PC-3 (cell line): ENCODE results near the gene CXCL11. TPM values are rescaled to one million over a fixed set of nuclear protein-coding genes. Genes with fewer than 3 reads are reported as not detected.

Experiments used
- ATAC-seq: fragments of 200-7000 bp; cut with Tn5 transposase; 2 replicates; pipeline ENCODE4 v1.9.1; 2020; ENCODE audit warnings: mild to moderate bottlenecking, moderate library complexity
- BruUV-seq: library from RNA; stranded (reverse); fragments of 400-500 nt; replicated peaks from 2 replicates; lab custom pipeline; 2021; lab: Mats Ljungman, UMichigan
- CTCF ChIA-PET: fragments of 300-600 bp; sonication (Branson Sonifier 250); formaldehyde crosslinking; loops from one replicate; lab custom pipeline; 2022; ENCODE audit warnings: antibody characterized with exemption; lab: Charles Lee
- POLR2A ChIA-PET: fragments of 300-600 bp; sonication (Branson Sonifier 250); formaldehyde crosslinking; loops from one replicate; lab custom pipeline; 2022; ENCODE audit warnings: antibody characterized with exemption; ENCODE audit not compliant: unreplicated experiment; lab: Charles Lee
- DNase-seq: peaks from one replicate; pipeline ENCODE4 v3.0.0-alpha.2; 2015
- H2AFZ ChIP-seq: fragments of 300-600 bp; sonication (generic); 2 replicates; pipeline ENCODE4 v1.6.0; 2016; ENCODE audit warnings: antibody characterized with exemption, low read length
- H3F3A ChIP-seq: fragments of 300-600 bp; sonication (generic); one replicate; pipeline ENCODE4 v1.6.0; 2017; ENCODE audit warnings: antibody characterized with exemption, low read length, control low read depth, mild to moderate bottlenecking; ENCODE audit not compliant: unreplicated experiment
- H3K27ac ChIP-seq: fragments of 300-600 bp; sonication (generic); 2 replicates; pipeline ENCODE4 v1.5.1; 2016; ENCODE audit warnings: mild to moderate bottlenecking, low read length
- H3K27me3 ChIP-seq: fragments of 300-600 bp; sonication (generic); 2 replicates; pipeline ENCODE4 v1.6.1; 2016; ENCODE audit warnings: low read length, mixed read lengths
- H3K36me3 ChIP-seq: fragments of 300-600 bp; sonication (generic); 2 replicates; pipeline ENCODE4 v1.6.1; 2016; ENCODE audit warnings: low read depth, mixed run types, low read length, mixed read lengths
- H3K4me1 ChIP-seq: fragments of 300-600 bp; sonication (generic); 2 replicates; pipeline ENCODE4 v1.5.1; 2016; ENCODE audit warnings: low read length; ENCODE audit not compliant: insufficient read depth
- H3K4me2 ChIP-seq: fragments of 300-600 bp; sonication (generic); 2 replicates; pipeline ENCODE4 v1.6.0; 2016; ENCODE audit warnings: low read length
- H3K4me3 ChIP-seq: fragments of 300-600 bp; sonication (generic); 2 replicates; pipeline ENCODE4 v1.5.1; 2016; ENCODE audit warnings: mild to moderate bottlenecking, low read length, mixed read lengths
- H3K79me2 ChIP-seq: fragments of 300-600 bp; sonication (generic); 2 replicates; pipeline ENCODE4 v1.6.1; 2017; ENCODE audit warnings: low read length, mixed read lengths
- H3K9ac ChIP-seq: fragments of 300-600 bp; sonication (generic); 2 replicates; pipeline ENCODE4 v1.6.0; 2016; ENCODE audit warnings: mild to moderate bottlenecking, low read length
- H3K9me2 ChIP-seq: fragments of 300-600 bp; sonication (generic); replicated peaks from 2 replicates; pipeline ENCODE4 v1.6.1; 2016; ENCODE audit warnings: mixed run types, low read length, mixed read lengths
- H3K9me3 ChIP-seq: fragments of 300-600 bp; sonication (generic); 2 replicates; pipeline ENCODE4 v1.6.1; 2016; ENCODE audit warnings: low read length, mixed read lengths
- H4K20me1 ChIP-seq: fragments of 300-600 bp; sonication (generic); 2 replicates; pipeline ENCODE4 v1.6.1; 2016; ENCODE audit warnings: low read length, mixed read lengths
- CTCF ChIP-seq: fragments of 300-600 bp; sonication (generic); conservative IDR thresholded peaks from 2 replicates; pipeline ENCODE4 v1.5.1; 2017; ENCODE audit warnings: antibody characterized with exemption, low read depth, mild to moderate bottlenecking, low read length
- EZH2 ChIP-seq: fragments of 300-600 bp; sonication (generic); IDR thresholded peaks from one replicate; pipeline ENCODE4 v1.6.1; 2017; ENCODE audit warnings: antibody characterized with exemption, mild to moderate bottlenecking, low read length; ENCODE audit not compliant: unreplicated experiment
- EZH2phosphoT487 ChIP-seq: fragments of 300-600 bp; sonication (generic); IDR thresholded peaks from 2 replicates; pipeline ENCODE4 v1.6.1; 2018; ENCODE audit warnings: mild to moderate bottlenecking, antibody characterized with exemption, low read length, borderline replicate concordance
- intact Hi-C: fragments of 100-400 bp; cut with micrococcal nuclease; formaldehyde crosslinking; loops from 2 replicates; pipeline ENCODE4 v1.9.0; 2023
- total RNA-seq: library from RNA; depleted of rRNA; stranded (reverse); fragments of >200 nt; gene quantifications from 2 replicates; pipeline ENCODE4 v1.2.3, GENCODE V29; 2014

The CXCL11 gene
- total RNA-seq, 1 experiment from 2014 or later = not detected

GRCh38 chr4:76055421-76055820, 19.6 kb upstream of the CXCL11 start:
- Histone ChIP-seq H3K9me3 (no peaks in the 10 kb centered on the region), H3K79me2 (no peaks in the 10 kb centered on the region), H3F3A (no peaks in the 10 kb centered on the region), H3K4me2 (no peak overlapping the region), H3K4me1 (peaks cover 13% of the 10 kb centered on the region), H3K4me3 (no peak overlapping the region), H3K36me3 (no peaks in the 10 kb centered on the region), H3K9me2 (no peaks in the 10 kb centered on the region), H3K27ac (no peak overlapping the region), H3K9ac (no peak overlapping the region), H2AFZ (no peak overlapping the region), H4K20me1 (no peaks in the 10 kb centered on the region), H3K27me3 (0 out of 2 replicates have a peak, but pooled peaks cover 4% of the 10 kb centered on the region)
- ChIA-PET POLR2A (no interaction called here), CTCF (no interaction called here)
- DNase-seq = no peak
- TF ChIP-seq EZH2phosphoT487 = no peak
- no peak for TF ChIP-seq CTCF
- TF ChIP-seq EZH2 = no peak
- no peak for ATAC-seq
- BruUV-seq = no TSS peak
- intact Hi-C loops = no loop called here

DNA sequence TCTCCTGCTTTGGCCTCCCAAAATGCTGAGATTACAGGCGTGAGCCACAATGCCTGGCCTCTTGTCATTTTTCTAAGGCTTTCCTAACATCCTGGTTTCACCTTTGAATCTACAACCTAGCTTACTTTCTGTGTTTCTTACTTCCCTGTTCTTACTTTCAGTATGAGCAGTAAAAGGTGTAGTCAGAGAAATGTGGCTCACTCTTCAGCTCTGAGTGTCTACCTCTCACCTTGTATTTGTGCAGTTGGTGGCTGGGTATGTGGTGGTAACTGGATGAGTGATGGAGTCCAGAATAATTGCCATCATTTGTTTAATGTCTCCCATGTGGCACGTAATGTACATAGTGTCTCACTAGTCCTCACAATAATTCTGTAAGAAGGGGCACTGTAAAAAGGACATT, 19.1 kb upstream of the CXCL11 start:
- CTCF ChIA-PET = no interaction called here
- no peak overlapping the region for H3K27ac ChIP-seq
- BruUV-seq = no TSS peak

More for the DNA sequence above, 19.1 kb upstream of the CXCL11 start:
- H3K4me2 ChIP-seq = no peak overlapping the region
- no peak for DNase-seq
- no peaks in the 10 kb centered on the region for H3K79me2 ChIP-seq
- no peaks in the 10 kb centered on the region for H4K20me1 ChIP-seq
- H3K4me1 ChIP-seq = peaks cover 12% of the 10 kb centered on the region
- no peak for ATAC-seq
- no peak overlapping the region for H3K9ac ChIP-seq
- POLR2A ChIA-PET = interaction anchor here (0.6 kb wide), 1 partner anchor 203 kb away, joined by 3 read pairs; no protein-coding TSS in a partner anchor
- intact Hi-C loops = no loop called here
- H2AFZ ChIP-seq = no peak overlapping the region
- H3K4me3 ChIP-seq = no peak overlapping the region
- H3K9me3 ChIP-seq = no peaks in the 10 kb centered on the region
- H3F3A ChIP-seq = no peaks in the 10 kb centered on the region
- no peaks in the 10 kb centered on the region for H3K36me3 ChIP-seq
- no peaks in the 10 kb centered on the region for H3K9me2 ChIP-seq
- H3K27me3 ChIP-seq = 0 out of 2 replicates have a peak, but pooled peaks cover 4% of the 10 kb centered on the region
- no peak for TF ChIP-seq CTCF
- TF ChIP-seq EZH2 = no peak
- no peak for TF ChIP-seq EZH2phosphoT487
